GM20000 (cell line): Measurements from ENCODE around the gene FGD2.

Experiments used
- DNase-seq: peaks from one replicate; pipeline ENCODE4 v3.0.0; 2012; ENCODE audit warnings: low spot score
- TF ChIP-seq, protein P1 (sequence below): IDR thresholded peaks from 2 replicates; pipeline ENCODE4 v1.5.1; 2012; ENCODE audit warnings: mild to moderate bottlenecking, control low read depth; ENCODE audit errors: extremely low read depth, missing control alignments

FGD2 gene

DNA sequence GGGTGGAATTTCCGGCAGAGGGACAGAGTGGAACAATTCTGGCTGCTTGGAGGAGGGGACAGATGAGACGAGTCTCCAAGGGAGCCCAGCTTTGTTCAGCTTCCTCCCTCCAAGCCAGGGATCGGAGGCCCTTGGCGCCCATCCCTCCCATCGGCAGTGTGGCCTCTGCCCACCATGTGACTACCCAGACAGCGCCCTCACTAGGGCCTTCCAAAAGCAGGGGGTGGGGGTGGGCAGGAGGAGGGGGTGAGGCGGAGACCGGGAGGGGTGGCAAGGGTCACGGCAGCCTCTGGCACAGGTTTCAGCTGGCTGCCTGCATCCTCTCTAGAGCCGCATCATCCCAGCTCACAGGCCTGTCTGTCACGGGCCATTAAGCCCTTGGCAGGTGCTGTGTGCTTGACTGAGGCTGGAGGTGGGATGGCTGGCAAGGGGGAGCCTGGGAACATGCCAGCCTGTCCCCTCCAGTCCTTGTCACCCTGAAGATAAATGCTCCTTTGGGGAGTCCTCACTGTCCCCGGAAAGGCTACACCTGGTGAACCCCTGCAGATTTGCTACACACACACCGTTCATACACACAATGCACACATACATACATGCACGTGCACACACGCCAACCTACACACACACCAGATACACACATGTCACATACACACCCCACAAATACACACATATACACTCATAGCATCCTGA lies 6.2 kb upstream of the FGD2 start:
- no peak for DNase-seq
- TF ChIP-seq, protein P1, sequence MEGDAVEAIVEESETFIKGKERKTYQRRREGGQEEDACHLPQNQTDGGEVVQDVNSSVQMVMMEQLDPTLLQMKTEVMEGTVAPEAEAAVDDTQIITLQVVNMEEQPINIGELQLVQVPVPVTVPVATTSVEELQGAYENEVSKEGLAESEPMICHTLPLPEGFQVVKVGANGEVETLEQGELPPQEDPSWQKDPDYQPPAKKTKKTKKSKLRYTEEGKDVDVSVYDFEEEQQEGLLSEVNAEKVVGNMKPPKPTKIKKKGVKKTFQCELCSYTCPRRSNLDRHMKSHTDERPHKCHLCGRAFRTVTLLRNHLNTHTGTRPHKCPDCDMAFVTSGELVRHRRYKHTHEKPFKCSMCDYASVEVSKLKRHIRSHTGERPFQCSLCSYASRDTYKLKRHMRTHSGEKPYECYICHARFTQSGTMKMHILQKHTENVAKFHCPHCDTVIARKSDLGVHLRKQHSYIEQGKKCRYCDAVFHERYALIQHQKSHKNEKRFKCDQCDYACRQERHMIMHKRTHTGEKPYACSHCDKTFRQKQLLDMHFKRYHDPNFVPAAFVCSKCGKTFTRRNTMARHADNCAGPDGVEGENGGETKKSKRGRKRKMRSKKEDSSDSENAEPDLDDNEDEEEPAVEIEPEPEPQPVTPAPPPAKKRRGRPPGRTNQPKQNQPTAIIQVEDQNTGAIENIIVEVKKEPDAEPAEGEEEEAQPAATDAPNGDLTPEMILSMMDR: no peak

DNA sequence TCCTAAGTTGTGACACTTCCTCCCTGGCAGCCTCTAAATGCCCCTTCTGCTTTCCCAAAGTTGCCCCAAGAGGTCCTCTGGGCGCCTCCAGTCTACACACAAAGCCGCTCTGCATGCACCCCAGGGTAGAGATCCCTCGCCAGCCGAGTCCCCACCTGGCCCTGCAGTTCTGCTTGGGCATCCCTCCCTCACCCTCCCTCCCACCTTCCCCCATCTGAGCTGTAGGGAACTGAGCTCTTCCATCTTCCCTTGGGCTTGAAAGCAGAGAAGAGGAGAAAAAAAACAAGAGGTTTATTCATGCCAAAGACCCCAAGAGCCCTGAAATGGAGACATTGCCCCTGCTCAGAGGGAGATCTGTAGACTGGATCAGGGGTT lies 5.7 kb upstream of the FGD2 start:
- TF ChIP-seq, protein P1: no peak
- DNase-seq: no peak

DNA sequence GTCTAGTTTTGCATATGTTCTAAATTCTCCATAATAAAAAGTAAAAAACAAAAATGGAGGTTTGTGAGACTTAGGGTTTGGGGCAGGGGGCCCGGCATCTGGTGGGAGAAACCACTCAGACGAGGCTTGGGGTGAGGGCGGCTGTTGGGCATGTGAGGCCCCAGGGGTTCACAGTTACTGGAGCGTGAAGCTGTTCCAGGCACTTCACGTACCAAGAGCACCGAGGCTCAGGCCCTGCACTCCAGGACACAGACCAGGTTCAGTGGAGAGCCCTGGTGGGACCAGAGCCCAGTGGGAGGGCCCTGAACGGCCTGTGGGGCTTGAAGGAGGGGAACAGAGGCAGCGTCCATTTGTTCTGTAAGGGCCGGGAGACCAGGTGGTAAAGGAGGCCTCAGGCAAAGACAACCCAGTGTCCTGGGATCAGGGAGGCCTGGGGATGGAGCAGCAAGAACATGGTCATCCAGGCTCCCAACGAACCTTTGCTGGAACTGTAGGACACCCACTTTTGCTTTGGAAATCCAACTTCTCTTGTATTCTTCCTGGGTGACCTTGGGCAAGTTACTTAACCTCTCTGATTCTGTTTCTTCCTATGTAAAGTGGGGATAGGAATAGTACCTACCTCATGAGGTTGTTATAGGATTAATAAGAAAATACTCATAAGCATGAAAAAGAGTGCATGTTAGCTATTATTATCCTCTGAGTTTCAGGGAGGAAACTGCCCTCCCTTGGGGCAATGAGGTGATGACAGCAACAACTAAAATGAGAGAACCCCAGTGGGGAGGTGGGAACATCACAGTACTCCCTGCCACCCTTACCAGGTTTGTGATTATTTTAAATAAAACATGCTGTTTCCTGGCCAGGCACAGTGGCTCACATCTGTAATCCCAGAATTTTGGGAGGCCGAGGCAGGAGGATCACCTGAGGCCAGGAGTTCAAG lies 1.1 kb upstream of the FGD2 start:
- DNase-seq: peak; percentile 51

DNA sequence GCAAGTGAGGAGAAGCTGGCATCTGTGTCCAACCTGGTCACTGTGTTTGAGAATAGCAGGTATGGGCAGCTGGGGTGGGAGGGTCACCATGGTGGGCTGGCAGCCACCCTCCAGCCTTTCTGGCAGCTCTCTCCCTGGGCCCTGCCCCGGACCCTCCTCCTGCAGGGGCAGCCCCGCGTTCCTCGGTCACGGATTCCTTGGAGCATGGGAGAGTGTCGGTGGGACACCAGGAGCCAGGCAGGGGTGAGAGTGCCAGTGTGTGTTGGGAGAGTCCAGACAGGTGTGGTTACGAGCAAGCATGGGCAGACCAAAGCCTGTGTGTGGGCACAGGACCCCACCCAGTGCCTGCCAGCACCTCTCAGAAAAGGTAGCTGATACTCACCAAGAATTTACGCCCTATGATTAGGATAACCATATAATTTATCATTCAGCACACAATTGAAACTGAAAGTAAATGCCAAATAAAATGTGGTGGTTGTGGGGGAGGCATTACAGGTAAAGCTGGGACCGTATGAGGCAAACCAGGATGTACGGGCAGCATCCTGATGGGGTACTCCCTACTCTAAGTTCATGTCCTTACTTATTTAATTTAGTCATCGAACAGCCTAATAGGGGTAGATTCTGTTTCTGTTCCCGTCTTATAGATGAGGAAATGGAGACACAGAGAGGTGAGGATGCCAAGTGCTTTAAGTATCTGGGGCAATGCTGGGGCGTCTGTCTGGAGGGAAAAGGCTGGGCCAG lies 542 bp downstream of the FGD2 start:
- TF ChIP-seq, protein P1: no peak
- no peak for DNase-seq

More for the DNA sequence above, 1.1 kb upstream of the FGD2 start:
- TF ChIP-seq, protein P1: no peak

DNA sequence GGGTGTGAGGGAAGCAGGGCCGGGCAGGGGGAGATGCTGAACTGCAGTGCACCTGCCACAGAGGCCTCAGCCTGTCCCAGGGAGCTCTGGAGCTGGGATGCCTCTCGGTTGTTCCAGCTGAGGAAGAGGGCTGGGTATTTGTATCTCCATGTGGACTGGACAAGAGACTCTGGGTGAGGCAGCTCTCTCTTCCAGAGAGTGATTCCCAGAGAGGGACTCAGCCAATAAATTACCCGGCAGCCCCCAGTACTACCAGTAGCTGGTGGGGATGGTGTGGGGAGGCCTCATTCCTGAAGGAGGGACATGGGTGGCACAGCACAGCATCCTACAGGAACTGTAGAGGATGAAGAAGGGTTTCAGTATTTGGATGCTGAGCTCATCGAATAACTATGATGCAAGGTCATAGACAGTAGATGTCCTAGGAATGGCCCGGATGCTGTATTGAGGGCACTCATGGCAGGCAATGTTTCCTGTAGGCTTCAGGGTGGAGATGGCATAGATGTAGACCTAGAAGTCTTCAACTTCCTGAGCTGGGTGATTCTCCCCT lies 1.4 kb downstream of the FGD2 start:
- no peak for DNase-seq
- TF ChIP-seq, protein P1: no peak

DNA sequence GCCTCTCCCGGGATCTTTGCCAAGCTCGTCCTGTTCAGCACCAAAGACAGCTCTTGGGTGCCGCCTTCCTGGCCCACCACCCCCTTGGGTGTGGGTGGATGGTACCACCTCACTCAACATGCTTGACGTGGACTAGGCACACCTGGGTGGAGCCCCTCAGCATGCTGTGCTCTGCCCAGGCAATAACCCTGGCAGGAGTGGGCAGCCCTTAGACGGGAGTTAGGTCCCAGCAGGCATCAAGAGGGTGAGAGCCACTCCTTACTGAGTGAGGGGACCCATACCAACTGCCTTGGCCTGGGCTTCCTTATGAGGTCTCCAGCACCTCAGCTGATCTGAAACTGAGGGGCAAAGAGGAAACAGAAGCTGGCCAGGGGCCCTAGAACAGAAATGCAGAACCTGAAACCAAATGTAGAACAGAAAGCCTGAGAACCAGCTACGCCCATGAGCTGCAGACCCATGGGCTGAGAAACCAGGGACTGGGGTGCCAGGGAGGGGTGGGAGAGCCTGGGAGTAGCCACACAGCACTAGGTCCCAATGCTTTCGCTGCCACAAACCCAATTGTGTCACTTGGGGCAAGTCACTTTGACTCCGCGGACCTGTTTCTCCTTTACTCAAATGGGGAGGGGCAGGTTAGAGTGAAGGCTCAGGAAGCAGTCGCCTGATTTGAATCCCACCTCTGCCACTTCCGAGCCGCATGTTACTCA lies 2.0 kb downstream of the FGD2 start:
- TF ChIP-seq, protein P1: no peak
- DNase-seq: peak; percentile 26
